Umbilical cord (tissue), 2 donors: ENCODE data around the gene PLD5. TPM values are rescaled to one million over a fixed set of nuclear protein-coding genes. Genes with fewer than 3 reads are reported as not detected.
A peak's percentile ranks its signal among the peaks of the same experiment; 100 is the strongest.
"Not testable (repeated sequence)": the region's sequence is repeated elsewhere in the genome, so short reads cannot be mapped to it uniquely, and the experiment has no call there.

Experiments
- DNase-seq: peaks from one replicate; pipeline ENCODE4 v3.0.0-alpha.2; 2015; ENCODE audit warnings: low spot score
- total RNA-seq: library from RNA; depleted of rRNA; stranded (reverse); fragments of >200 nt; gene quantifications from one replicate; pipeline ENCODE4 v1.2.3, GENCODE V29; 2014; ENCODE audit warnings: low replicate concordance; ENCODE audit not compliant: insufficient read depth

Gene PLD5
- total RNA-seq, 1 donor from 2014 or later: 2.4 TPM

DNA sequence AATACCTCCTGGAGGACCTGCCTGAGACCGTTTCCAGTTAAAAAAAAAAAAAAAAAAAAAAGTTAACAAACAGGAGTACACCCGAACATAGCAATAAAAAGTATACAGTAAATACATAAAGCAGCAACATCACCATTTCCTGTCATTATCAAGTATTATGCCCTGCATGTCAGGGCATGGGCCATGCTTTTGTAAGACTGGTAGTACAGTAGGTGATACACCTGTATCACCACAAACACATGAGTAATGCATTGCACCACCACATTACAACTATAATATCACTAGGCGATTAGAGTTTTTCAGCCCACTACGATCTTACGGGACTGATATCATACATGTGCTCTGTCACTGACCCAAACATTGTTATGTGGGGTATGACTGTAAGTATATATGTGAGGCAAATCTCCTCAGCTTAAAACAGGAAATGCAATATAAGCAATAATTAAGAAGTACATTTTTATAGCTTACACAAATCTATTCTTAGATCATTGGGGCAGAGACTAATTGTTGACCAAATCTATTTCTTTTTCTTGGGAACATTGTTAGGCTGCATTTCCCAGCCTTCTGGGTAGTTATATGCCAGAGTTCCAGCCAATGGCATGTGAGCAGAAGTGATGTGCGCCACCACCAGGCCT is 98.1 kb downstream of the PLD5 start:
- DNase-seq: no peak

- DNase-seq: no peak
Measured at GRCh38 chr1:242425232-242425631, 99.3 kb downstream of the PLD5 start.

DNA sequence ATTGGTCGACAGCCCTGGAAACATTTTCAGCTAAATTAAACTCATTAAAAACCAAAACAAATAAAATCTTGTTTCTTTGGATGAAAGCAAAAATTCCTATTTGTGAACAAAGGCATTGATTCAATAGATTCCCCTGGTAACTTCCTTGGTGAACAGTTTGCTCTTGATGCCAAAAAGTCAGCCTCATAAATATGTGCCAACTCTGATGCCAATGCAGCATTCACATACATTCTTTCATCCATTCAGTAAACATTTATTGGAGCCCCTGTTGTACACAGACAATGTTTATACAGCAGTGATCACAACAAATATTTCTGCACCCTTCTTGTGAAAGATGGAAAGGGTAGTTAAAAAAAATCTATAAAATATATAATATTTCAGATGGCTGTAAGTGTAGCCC is 107.8 kb downstream of the PLD5 start:
- DNase-seq: no peak

GRCh38 chr1:242412921-242413320 is 111.6 kb downstream of the PLD5 start:
- DNase-seq: no peak

- DNase-seq: no peak
Measured at GRCh38 chr1:242411901-242412300, 112.6 kb downstream of the PLD5 start.

DNA sequence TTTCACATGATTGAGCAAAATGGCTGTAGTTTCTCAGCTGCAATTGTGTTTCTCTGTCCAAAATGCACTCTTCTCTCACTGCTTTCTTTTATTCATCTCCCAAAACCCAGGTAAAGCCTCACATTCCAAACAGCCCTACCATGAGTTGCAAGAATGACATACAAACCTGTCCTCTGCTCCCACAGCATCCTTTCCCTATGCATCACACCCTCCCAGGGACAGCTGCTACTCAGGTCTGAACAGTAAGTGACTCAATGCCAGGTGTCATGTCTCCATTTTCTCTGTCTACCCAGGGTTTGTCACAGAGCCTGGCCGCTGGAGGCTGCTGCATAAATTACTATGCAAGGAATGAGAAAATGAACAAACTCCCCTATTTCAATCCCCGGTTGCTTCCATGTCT is 118.5 kb downstream of the PLD5 start:
- no peak for DNase-seq

- no peak for DNase-seq
Measured at GRCh38 chr1:242404296-242404695, 120.2 kb downstream of the PLD5 start.

DNA sequence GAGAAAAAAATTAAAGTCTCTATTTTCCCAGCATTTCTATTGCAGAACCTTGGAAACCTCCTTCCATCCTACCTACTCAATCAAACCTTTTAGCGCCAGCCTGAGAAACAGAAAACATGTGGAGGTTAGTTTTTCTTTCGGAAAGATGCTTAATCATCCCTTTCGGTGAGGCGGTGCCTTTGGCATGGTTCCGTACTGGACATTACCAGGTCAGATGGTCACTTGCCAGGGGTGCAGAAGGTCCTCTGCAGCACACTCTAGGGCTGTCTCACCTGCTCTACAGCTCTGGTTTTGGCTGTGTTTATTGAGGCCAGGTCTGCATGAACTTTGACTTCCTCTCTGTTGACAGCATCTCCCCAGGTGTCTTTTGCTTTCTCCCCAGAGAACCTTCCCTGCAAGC is 121.5 kb downstream of the PLD5 start:
- no peak for DNase-seq

GRCh38 chr1:242401937-242402336 is 122.6 kb downstream of the PLD5 start:
- no peak for DNase-seq

GRCh38 chr1:242398351-242398750 is 126.1 kb downstream of the PLD5 start:
- no peak for DNase-seq

GRCh38 chr1:242391896-242392295 is 132.6 kb downstream of the PLD5 start:
- no peak for DNase-seq

- DNase-seq: not testable (repeated sequence)
Measured at GRCh38 chr1:242376121-242376520, 148.4 kb downstream of the PLD5 start.

- peak; percentile 11 for DNase-seq
Measured at GRCh38 chr1:242350446-242350845, 174.1 kb downstream of the PLD5 start.

DNA sequence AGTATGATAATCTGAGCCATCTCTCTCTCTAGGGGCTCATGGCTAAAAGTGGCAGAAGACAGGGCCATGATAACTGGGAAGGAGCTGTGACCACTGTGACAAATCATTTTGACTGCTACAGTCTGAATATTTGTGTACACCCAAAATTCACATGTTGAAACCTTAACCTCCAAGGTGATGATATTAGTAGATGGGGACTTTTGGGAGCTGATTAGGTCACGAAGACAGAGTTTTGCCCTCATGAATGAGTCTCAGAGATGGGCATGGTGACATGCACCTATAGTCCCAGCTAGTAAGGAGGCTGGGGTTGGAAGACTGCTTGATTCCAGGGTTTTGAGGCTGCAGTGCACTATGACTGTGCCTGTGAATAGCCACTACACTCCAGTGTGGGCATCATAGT is 174.9 kb downstream of the PLD5 start:
- no peak for DNase-seq

DNA sequence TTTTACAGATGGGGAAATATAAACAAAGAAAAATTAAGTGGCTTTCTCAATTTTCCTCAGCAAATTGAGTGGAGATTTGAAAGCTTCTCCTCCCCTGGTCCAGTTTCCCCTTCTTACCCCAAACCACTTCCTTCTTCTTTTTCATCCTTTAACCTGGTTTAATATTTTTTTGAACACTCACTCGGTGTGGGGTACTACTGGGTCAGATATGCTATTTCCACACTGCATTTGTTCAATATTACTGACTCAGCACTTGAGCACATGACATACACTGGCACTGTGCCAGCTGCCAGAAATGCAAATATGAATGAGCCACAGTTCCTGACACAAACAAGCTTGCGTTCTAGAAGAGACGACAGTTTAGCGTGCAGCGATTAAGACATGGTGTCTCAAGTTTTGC is 193.6 kb downstream of the PLD5 start:
- DNase-seq: not testable (repeated sequence)

- DNase-seq: not testable (repeated sequence)
Measured at GRCh38 chr1:242327381-242327780, 197.1 kb downstream of the PLD5 start.

DNA sequence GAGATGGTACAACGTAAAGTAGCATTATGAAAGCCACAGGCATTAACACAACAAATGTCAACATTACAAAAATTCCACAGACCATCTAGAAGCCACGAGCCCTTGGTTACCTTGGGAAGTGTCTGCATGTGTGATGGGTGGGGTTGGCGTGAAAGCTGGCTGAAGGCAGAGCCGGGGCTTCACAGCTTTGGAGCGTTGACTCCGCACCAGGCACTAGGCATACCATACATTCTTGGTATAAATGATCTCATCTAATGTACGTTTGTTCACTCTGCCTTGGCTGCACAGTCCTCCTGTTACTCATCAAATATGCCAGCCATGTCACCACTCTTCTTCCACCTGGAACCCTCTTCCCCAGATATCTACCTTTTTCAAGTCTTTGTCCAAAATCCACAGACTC is 202.5 kb downstream of the PLD5 start:
- not testable (repeated sequence) for DNase-seq

GRCh38 chr1:242318140-242318539 is 206.4 kb downstream of the PLD5 start:
- DNase-seq: no peak

DNA sequence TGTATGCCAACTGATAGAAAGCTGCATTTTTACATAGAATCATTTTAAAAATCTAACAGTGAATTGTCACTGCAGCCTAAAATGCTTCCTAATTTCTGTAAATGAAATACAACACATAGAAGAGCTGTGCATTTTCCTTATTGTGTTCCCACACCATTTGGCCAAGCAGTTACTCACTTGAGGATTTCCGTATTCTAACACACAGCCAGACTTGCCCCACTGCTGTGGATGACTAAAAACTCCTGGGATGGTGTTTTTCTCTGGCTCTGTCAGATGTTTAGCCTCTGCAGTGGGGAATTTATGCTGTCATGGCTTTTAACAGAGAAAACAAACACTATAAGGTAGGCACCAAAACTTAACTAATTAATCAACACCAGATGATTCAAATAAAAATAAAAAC is 209.6 kb downstream of the PLD5 start:
- DNase-seq: not testable (repeated sequence)

- not testable (repeated sequence) for DNase-seq
Measured at GRCh38 chr1:242314085-242314649, 210.3 kb downstream of the PLD5 start.

DNA sequence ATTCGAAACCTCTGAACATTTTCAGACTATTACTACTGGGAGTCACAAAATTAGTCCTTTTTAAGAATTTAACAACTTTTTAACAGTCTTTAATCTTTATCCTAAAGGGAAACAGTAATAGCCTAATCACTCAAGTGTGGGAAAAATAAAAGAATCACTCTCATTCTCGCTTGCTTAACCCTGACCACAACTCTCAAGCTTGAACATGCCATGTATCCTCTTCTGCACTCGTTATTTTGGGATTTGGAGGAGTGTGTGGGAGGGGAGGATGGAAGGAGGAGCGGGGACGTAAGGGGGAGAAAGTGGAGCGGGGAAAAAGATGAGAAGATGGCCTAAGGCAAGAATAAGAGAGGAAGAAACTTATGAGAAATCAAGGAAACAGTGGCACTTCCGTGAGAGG is 215.8 kb downstream of the PLD5 start:
- DNase-seq: not testable (repeated sequence)

- not testable (repeated sequence) for DNase-seq
Measured at GRCh38 chr1:242293781-242294180, 230.7 kb downstream of the PLD5 start.

DNA sequence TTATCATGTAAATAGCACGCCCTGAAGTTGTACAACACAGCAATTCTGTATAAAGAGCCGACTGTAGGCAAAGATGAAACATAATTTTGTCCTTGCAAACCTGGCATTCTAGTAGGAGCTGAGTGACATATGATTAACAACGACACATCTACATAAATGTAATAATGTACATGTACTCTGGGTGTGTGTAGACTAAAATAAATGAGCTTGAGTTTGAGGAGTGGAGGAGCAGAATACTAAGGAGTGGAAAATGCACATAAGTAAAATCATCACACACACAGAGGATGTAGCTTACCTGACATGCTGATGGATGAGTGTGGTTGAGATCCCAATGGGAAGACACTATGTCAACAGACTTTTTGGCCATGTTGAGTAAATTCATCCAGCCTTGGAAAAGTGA is 236.4 kb downstream of the PLD5 start:
- DNase-seq: not testable (repeated sequence)
